ENCODE data around the gene EPAS1.

The EPAS1 gene

GRCh38 chr2:46323730-46324129 lies 26.5 kb downstream of the EPAS1 start:
- no peak for DNase-seq (ENCODE audit: low spot score)

- DNase-seq (ENCODE audit: low spot score) = no peak
Measured at GRCh38 chr2:46325182-46325928, 28.1 kb downstream of the EPAS1 start.

- DNase-seq (ENCODE audit: low spot score) = no peak
Measured at GRCh38 chr2:46326231-46326980, 29.2 kb downstream of the EPAS1 start.

GRCh38 chr2:46327627-46328026 lies 30.4 kb downstream of the EPAS1 start:
- no peak for DNase-seq (ENCODE audit: low spot score)

- no peak for DNase-seq (ENCODE audit: low spot score)
Measured at GRCh38 chr2:46328291-46328690, 31.1 kb downstream of the EPAS1 start.

- no peak for DNase-seq (ENCODE audit: low spot score)
Measured at GRCh38 chr2:46328829-46329228, 31.6 kb downstream of the EPAS1 start.

GRCh38 chr2:46329340-46329739 lies 32.1 kb downstream of the EPAS1 start:
- no peak for DNase-seq (ENCODE audit: low spot score)

- peak; percentile 23 for DNase-seq (ENCODE audit: low spot score)
Measured at GRCh38 chr2:46329803-46330775, 32.9 kb downstream of the EPAS1 start.

- no peak for DNase-seq (ENCODE audit: low spot score)
Measured at GRCh38 chr2:46331109-46331766, 34.0 kb downstream of the EPAS1 start.

- DNase-seq (ENCODE audit: low spot score) = no peak
Measured at GRCh38 chr2:46332686-46333281, 35.6 kb downstream of the EPAS1 start.

- DNase-seq (ENCODE audit: low spot score) = peak; percentile 27
Measured at GRCh38 chr2:46333912-46334311, 36.7 kb downstream of the EPAS1 start.

GRCh38 chr2:46334389-46335271 lies 37.4 kb downstream of the EPAS1 start:
- DNase-seq (ENCODE audit: low spot score) = no peak

- peak; percentile 70 for DNase-seq (ENCODE audit: low spot score)
Measured at GRCh38 chr2:46335391-46336282, 38.4 kb downstream of the EPAS1 start.

GRCh38 chr2:46336283-46336959 lies 39.2 kb downstream of the EPAS1 start:
- no peak for DNase-seq (ENCODE audit: low spot score)

- DNase-seq (ENCODE audit: low spot score) = peak; percentile 61
Measured at GRCh38 chr2:46337208-46337994, 40.2 kb downstream of the EPAS1 start.

GRCh38 chr2:46338674-46339073 lies 41.5 kb downstream of the EPAS1 start:
- DNase-seq (ENCODE audit: low spot score) = no peak

GRCh38 chr2:46339200-46339599 lies 42.0 kb downstream of the EPAS1 start:
- no peak for DNase-seq (ENCODE audit: low spot score)

All from Ammon's horn (tissue), 1 donor.